ENCODE results near the gene EDNRB.

DNA sequence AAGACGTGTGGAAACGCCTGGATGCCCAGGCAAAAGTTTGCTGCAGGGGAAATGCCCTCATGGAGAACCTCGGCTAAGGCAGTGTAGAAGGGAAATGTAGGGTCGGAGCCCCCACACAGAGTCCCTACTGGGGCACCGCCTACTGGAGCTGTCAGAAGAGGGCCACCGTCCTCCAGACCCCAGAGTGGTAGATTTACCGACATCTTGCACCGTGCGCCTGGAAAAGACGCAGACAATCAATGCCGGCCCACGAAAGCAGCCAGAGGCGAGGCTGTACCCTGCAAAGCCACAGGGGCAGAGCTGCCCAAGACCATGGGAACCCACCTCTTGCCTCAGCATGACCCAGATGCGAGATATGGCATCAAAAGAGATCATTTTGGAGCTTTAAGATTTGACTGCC, 7.0 kb upstream of the EDNRB start:
- TF ChIP-seq, protein P1, sequence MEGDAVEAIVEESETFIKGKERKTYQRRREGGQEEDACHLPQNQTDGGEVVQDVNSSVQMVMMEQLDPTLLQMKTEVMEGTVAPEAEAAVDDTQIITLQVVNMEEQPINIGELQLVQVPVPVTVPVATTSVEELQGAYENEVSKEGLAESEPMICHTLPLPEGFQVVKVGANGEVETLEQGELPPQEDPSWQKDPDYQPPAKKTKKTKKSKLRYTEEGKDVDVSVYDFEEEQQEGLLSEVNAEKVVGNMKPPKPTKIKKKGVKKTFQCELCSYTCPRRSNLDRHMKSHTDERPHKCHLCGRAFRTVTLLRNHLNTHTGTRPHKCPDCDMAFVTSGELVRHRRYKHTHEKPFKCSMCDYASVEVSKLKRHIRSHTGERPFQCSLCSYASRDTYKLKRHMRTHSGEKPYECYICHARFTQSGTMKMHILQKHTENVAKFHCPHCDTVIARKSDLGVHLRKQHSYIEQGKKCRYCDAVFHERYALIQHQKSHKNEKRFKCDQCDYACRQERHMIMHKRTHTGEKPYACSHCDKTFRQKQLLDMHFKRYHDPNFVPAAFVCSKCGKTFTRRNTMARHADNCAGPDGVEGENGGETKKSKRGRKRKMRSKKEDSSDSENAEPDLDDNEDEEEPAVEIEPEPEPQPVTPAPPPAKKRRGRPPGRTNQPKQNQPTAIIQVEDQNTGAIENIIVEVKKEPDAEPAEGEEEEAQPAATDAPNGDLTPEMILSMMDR (IDR thresholded peaks at IDR 0.05), result no peak
- no peak for TF ChIP-seq NFYB (CRISPR knock-in tag; conservative IDR thresholded peaks at IDR 0.05; ENCODE audit: low read depth)

All from WTC11 (cell line).